H9 (cell line): ENCODE data around the gene RRP36. TPM values are rescaled to one million over a fixed set of nuclear protein-coding genes. Genes with fewer than 3 reads are reported as not detected.

Source experiments
- DNase-seq: peaks from one replicate; pipeline ENCODE4 v3.0.0-alpha.2; 2017
- H2AFZ ChIP-seq: one replicate; pipeline ENCODE4 v1.6.1; 2013; ENCODE audit warnings: mild to moderate bottlenecking, low read length, control low read depth, moderate library complexity
- H2AK5ac ChIP-seq: 2 replicates; pipeline ENCODE4 v1.6.1; 2013; ENCODE audit warnings: low read length, control low read depth, mixed read lengths; ENCODE audit not compliant: insufficient read length
- H2BK120ac ChIP-seq: one replicate; pipeline ENCODE4 v1.6.1; 2013; ENCODE audit warnings: low read depth, mild to moderate bottlenecking, low read length, control low read depth, inconsistent platforms; ENCODE audit not compliant: poor library complexity, severe bottlenecking
- H2BK12ac ChIP-seq: 2 replicates; pipeline ENCODE4 v1.6.1; 2013; ENCODE audit warnings: low read length, control low read depth, mixed read lengths, low read depth; ENCODE audit not compliant: insufficient read length
- H2BK15ac ChIP-seq: 2 replicates; pipeline ENCODE4 v1.6.1; 2013; ENCODE audit warnings: low read depth, low read length, control low read depth
- H2BK20ac ChIP-seq: one replicate; pipeline ENCODE4 v1.6.1; 2013; ENCODE audit warnings: low read depth, mild to moderate bottlenecking, low read length, control low read depth, inconsistent platforms; ENCODE audit not compliant: poor library complexity, severe bottlenecking
- H2BK5ac ChIP-seq: 2 replicates; pipeline ENCODE4 v1.6.1; 2013; ENCODE audit warnings: low read length, control low read depth, mixed read lengths; ENCODE audit not compliant: insufficient read length
- H3K14ac ChIP-seq: 2 replicates; pipeline ENCODE4 v1.6.1; 2013; ENCODE audit warnings: low read length, control low read depth; ENCODE audit not compliant: insufficient read depth
- H3K18ac ChIP-seq: 2 replicates; pipeline ENCODE4 v1.6.1; 2013; ENCODE audit warnings: low read depth, mild to moderate bottlenecking, mixed read lengths, low read length, control low read depth; ENCODE audit not compliant: insufficient read length
- H3K23ac ChIP-seq: 2 replicates; pipeline ENCODE4 v1.6.1; 2013; ENCODE audit warnings: low read length, control low read depth, mixed read lengths, low read depth; ENCODE audit not compliant: insufficient read length
- H3K23me2 ChIP-seq: 2 replicates; pipeline ENCODE4 v1.6.1; 2013; ENCODE audit warnings: low read depth, mild to moderate bottlenecking, mixed read lengths, low read length, control low read depth; ENCODE audit not compliant: insufficient read length, poor library complexity, severe bottlenecking
- H3K27ac ChIP-seq: 2 replicates; pipeline ENCODE4 v1.5.1; 2013; ENCODE audit warnings: low read length, control low read depth, mixed read lengths, low read depth; ENCODE audit not compliant: insufficient read length
- H3K27me3 ChIP-seq: 2 replicates; pipeline ENCODE4 v1.6.1; 2013; ENCODE audit warnings: low read length, control low read depth, inconsistent platforms; ENCODE audit not compliant: insufficient read depth
- H3K4ac ChIP-seq: 2 replicates; pipeline ENCODE4 v1.6.1; 2013; ENCODE audit warnings: low read depth, mild to moderate bottlenecking, control low read depth, inconsistent platforms, low read length, moderate library complexity
- H3K4me1 ChIP-seq: 2 replicates; pipeline ENCODE4 v1.6.1; 2013; ENCODE audit warnings: low read length, control low read depth, inconsistent platforms; ENCODE audit not compliant: insufficient read depth
- H3K4me2 ChIP-seq: 2 replicates; pipeline ENCODE4 v1.6.1; 2013; ENCODE audit warnings: low read length, control low read depth, mixed read lengths; ENCODE audit not compliant: insufficient read length, insufficient read depth
- H3K56ac ChIP-seq: 2 replicates; pipeline ENCODE4 v1.6.1; 2013; ENCODE audit warnings: low read depth, mild to moderate bottlenecking, mixed read lengths, low read length, control low read depth; ENCODE audit not compliant: insufficient read length
- H3K79me1 ChIP-seq: 2 replicates; pipeline ENCODE4 v1.6.1; 2013; ENCODE audit warnings: low read depth, mild to moderate bottlenecking, moderate library complexity, low read length, control low read depth, inconsistent platforms; ENCODE audit not compliant: insufficient read depth, poor library complexity, severe bottlenecking
- H3K79me2 ChIP-seq: 2 replicates; pipeline ENCODE4 v1.6.1; 2013; ENCODE audit warnings: low read length, control low read depth, inconsistent platforms; ENCODE audit not compliant: insufficient read depth
- H3K9ac ChIP-seq: 2 replicates; pipeline ENCODE4 v1.6.1; 2013; ENCODE audit warnings: low read length, control low read depth, mixed read lengths; ENCODE audit not compliant: insufficient read length; ENCODE audit errors: extremely low read depth
- H3K9me3 ChIP-seq: one replicate; pipeline ENCODE4 v1.6.1; 2013; ENCODE audit warnings: low read depth, low read length, inconsistent platforms; ENCODE audit not compliant: control insufficient read depth
- H3T11ph ChIP-seq: one replicate; pipeline ENCODE4 v1.6.1; 2013; ENCODE audit warnings: mild to moderate bottlenecking, low read length, control low read depth, inconsistent platforms
- H4K20me1 ChIP-seq: one replicate; pipeline ENCODE4 v1.6.1; 2013; ENCODE audit not compliant: control insufficient read depth, insufficient read length, insufficient read depth
- H4K5ac ChIP-seq: 2 replicates; pipeline ENCODE4 v1.6.1; 2013; ENCODE audit warnings: low read depth, mild to moderate bottlenecking, mixed read lengths, low read length, control low read depth; ENCODE audit not compliant: insufficient read length
- H4K8ac ChIP-seq: replicated peaks from 2 replicates; pipeline ENCODE4 v1.6.1; 2013; ENCODE audit warnings: low read length, control low read depth, mixed read lengths, low read depth; ENCODE audit not compliant: insufficient read length
- H4K91ac ChIP-seq: 2 replicates; pipeline ENCODE4 v1.6.1; 2013; ENCODE audit warnings: low read depth, mild to moderate bottlenecking, moderate library complexity, mixed read lengths, low read length, control low read depth; ENCODE audit not compliant: insufficient read length
- H3K27ac Mint-ChIP-seq, 3 experiments: 2 replicates in 2 of 3; 3 replicates in 1 of 3; pipeline ENCODE4 v1.8.0; 2020 to 2021; ENCODE audit warnings: mixed read lengths in 3 of 3, mild to moderate bottlenecking in 1 of 3, moderate library complexity in 1 of 3
- H3K27me3 Mint-ChIP-seq: 2 replicates; pipeline ENCODE4 v1.8.0; 2021; ENCODE audit warnings: low read depth, mild to moderate bottlenecking, moderate library complexity, mixed read lengths
- H3K36me3 Mint-ChIP-seq, 3 experiments: 2 replicates in 2 of 3; 3 replicates in 1 of 3; pipeline ENCODE4 v1.8.0; 2020 to 2021; ENCODE audit warnings: low read depth in 3 of 3, mixed read lengths in 3 of 3; ENCODE audit not compliant: insufficient read depth in 1 of 3
- H3K4me1 Mint-ChIP-seq, 2 experiments: 2 replicates each; pipeline ENCODE4 v1.8.0; 2020; ENCODE audit warnings: mixed read lengths in 2 of 2
- H3K4me3 Mint-ChIP-seq, 2 experiments: 2 replicates in 1 of 2; 3 replicates in 1 of 2; pipeline ENCODE4 v1.8.0; 2020 to 2021; ENCODE audit warnings: mild to moderate bottlenecking in 2 of 2, mixed read lengths in 2 of 2, moderate library complexity in 1 of 2
- H3K9me3 Mint-ChIP-seq, 2 experiments: 2 replicates in 1 of 2; 3 replicates in 1 of 2; pipeline ENCODE4 v1.8.0; 2020; ENCODE audit warnings: mild to moderate bottlenecking in 2 of 2, mixed read lengths in 2 of 2, moderate library complexity in 1 of 2
- CTCF ChIP-seq: fragments of 200-600 bp; sonication (generic); conservative IDR thresholded peaks from 3 replicates; pipeline ENCODE4 v1.8.0; 2021; ENCODE audit warnings: antibody characterized with exemption, mild to moderate bottlenecking
- WGBS: extraction: QIAGEN DNeasy Blood & Tissue Kit; methylation state at CpG from one replicate; pipeline ENCODE4 v1.1.7; 2013; ENCODE audit warnings: missing lambda C conversion rate, low lambda C conversion rate, mixed read lengths; ENCODE audit not compliant: insufficient read length; ENCODE audit errors: extremely low coverage; 5-methylcytosine and 5-hydroxymethylcytosine counted together
- total RNA-seq: library from RNA; stranded (reverse); gene quantifications from 2 replicates; pipeline ENCODE4 v1.2.1, GENCODE V29; 2021

RRP36 gene
- total RNA-seq, 1 experiment from 2014 or later = 117 TPM

- Histone ChIP-seq H4K5ac (no peak overlapping the region), H2AK5ac (no peak overlapping the region), H3K9ac (no peak overlapping the region), H3K79me1 (peaks cover under 1% of the 10 kb centered on the region), H4K20me1 (no peaks in the 10 kb centered on the region), H3K27ac (no peak overlapping the region), H3K56ac (no peak overlapping the region), H3K4me1 (no peaks in the 10 kb centered on the region), H2BK12ac (no peak overlapping the region), H3K4ac (no peak overlapping the region), H4K91ac (no peak overlapping the region), H3K14ac (no peak overlapping the region), H3K23ac (no peak overlapping the region), H3K23me2 (no peaks in the 10 kb centered on the region), H3T11ph (no peak overlapping the region), H3K9me3 (no peaks in the 10 kb centered on the region), H2AFZ (no peak overlapping the region), H3K79me2 (no peaks in the 10 kb centered on the region), H3K4me2 (no peak overlapping the region), H2BK5ac (no peak overlapping the region), H3K27me3 (no peaks in the 10 kb centered on the region), H2BK120ac (no peak overlapping the region), H2BK20ac (no peak overlapping the region), H4K8ac (no peak overlapping the region), H2BK15ac (no peak overlapping the region), H3K18ac (no peak overlapping the region)
- no peak for TF ChIP-seq CTCF
- Mint-ChIP-seq H3K9me3 (no peaks in the 10 kb centered on the region), H3K36me3 (peaks cover 55 to 95% (median 81%) of the 10 kb centered on the region in 3 experiments; a peak in 6 of 7 replicates), H3K4me3 (no peak overlapping the region; a peak in 1 of 5 replicates), H3K27ac (no peak overlapping the region), H3K27me3 (no peaks in the 10 kb centered on the region), H3K4me1 (no peaks in the 10 kb centered on the region)
- DNase-seq = no peak
- WGBS = no CpG with 5 or more reads among the region's 9 CpGs
These were observed 7.7 kb downstream of the RRP36 start for GRCh38 chr6:43029120-43029519.
